Mesothelial cell of epicardium (in vitro differentiated cells): ENCODE measurements around the gene RASGRF2. TPM values are rescaled to one million over a fixed set of nuclear protein-coding genes. Genes with fewer than 3 reads are reported as not detected.
"Not testable (repeated sequence)": the region's sequence is repeated elsewhere in the genome, so short reads cannot be mapped to it uniquely, and the experiment has no call there.

Experiments
- DNase-seq, 2 experiments: peaks; one replicate each; pipeline ENCODE4 v3.0.0; 2021; ENCODE audit warnings: low spot score in 2 of 2; ENCODE audit not compliant: unreplicated experiment in 2 of 2
- H3K27ac Mint-ChIP-seq: 2 replicates; pipeline ENCODE4 v1.8.0; 2021; ENCODE audit warnings: mixed read lengths
- H3K27me3 Mint-ChIP-seq: 2 replicates; pipeline ENCODE4 v1.8.0; 2021; ENCODE audit warnings: low read depth, mixed read lengths
- H3K36me3 Mint-ChIP-seq: 2 replicates; pipeline ENCODE4 v1.8.0; 2021; ENCODE audit warnings: mixed read lengths
- H3K4me1 Mint-ChIP-seq: 2 replicates; pipeline ENCODE4 v1.8.0; 2021; ENCODE audit warnings: mixed read lengths
- H3K4me3 Mint-ChIP-seq: 2 replicates; pipeline ENCODE4 v1.8.0; 2021; ENCODE audit warnings: mild to moderate bottlenecking, moderate library complexity, mixed read lengths
- H3K9me3 Mint-ChIP-seq: 2 replicates; pipeline ENCODE4 v1.8.0; 2021; ENCODE audit warnings: mixed read lengths
- total RNA-seq: library from RNA; stranded (reverse); gene quantifications from 3 replicates; pipeline ENCODE4 v1.2.1, GENCODE V29; 2021
- TF ChIP-seq, protein P1 (sequence below): fragments of 200-600 bp; sonication (generic); IDR thresholded peaks from one replicate; pipeline ENCODE4 v1.5.0; 2021; ENCODE audit warnings: antibody characterized with exemption; ENCODE audit not compliant: unreplicated experiment

The RASGRF2 gene
- total RNA-seq, 1 donor from 2014 or later, result 5.7 TPM

DNA sequence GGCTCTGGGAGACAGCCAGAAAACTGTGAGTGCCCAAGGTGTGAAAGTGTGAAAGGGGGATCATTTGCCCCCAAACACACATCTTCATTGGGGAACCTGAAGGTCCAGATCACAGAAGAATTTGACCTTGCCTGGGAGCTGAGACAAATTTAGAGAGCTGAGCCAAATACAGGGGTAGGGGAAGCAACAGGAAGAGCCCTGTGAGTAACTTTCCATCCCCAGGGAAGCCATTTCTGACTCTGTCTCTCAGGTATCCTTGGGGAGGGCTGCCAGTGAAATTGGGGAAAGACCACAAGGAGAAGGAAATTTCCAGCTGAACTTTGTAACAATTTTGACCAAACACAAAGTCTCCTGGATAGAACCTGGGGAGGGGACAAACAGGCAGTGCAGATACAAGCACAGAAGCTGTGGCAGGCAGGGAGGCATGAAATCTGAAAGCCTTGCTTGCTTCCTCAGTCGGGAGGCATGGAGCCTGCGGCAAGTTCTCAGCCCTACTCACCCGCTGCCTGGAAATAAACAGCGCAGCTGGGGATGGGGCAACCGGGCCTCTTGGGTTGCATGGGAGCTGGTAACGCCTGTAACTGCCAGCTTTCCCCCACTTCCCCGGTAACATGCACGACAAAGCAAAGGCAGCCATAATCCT, 309.7 kb downstream of the RASGRF2 start:
- H3K27me3 Mint-ChIP-seq, result no peaks in the 10 kb centered on the region
- peaks cover 41% of the 10 kb centered on the region for H3K9me3 Mint-ChIP-seq
- TF ChIP-seq, protein P1, sequence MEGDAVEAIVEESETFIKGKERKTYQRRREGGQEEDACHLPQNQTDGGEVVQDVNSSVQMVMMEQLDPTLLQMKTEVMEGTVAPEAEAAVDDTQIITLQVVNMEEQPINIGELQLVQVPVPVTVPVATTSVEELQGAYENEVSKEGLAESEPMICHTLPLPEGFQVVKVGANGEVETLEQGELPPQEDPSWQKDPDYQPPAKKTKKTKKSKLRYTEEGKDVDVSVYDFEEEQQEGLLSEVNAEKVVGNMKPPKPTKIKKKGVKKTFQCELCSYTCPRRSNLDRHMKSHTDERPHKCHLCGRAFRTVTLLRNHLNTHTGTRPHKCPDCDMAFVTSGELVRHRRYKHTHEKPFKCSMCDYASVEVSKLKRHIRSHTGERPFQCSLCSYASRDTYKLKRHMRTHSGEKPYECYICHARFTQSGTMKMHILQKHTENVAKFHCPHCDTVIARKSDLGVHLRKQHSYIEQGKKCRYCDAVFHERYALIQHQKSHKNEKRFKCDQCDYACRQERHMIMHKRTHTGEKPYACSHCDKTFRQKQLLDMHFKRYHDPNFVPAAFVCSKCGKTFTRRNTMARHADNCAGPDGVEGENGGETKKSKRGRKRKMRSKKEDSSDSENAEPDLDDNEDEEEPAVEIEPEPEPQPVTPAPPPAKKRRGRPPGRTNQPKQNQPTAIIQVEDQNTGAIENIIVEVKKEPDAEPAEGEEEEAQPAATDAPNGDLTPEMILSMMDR, result no peak
- peak overlapping the region; percentile 51 for H3K27ac Mint-ChIP-seq
- DNase-seq, result no peak
- no peak overlapping the region for H3K4me3 Mint-ChIP-seq
- H3K4me1 Mint-ChIP-seq, result peaks cover 11% of the 10 kb centered on the region
- peaks cover 41% of the 10 kb centered on the region for H3K36me3 Mint-ChIP-seq

GRCh38 chr5:81270394-81271027, 310.3 kb downstream of the RASGRF2 start:
- Mint-ChIP-seq H3K4me1 (peaks cover 11% of the 10 kb centered on the region), H3K36me3 (peaks cover 47% of the 10 kb centered on the region), H3K9me3 (peaks cover 48% of the 10 kb centered on the region)
- DNase-seq, H3K27me3 Mint-ChIP-seq, H3K4me3 Mint-ChIP-seq, H3K27ac Mint-ChIP-seq: not testable (repeated sequence)
